GM12873 (cell line): ENCODE results near the gene RPUSD3.

Experiments used
- TF ChIP-seq, protein P1 (sequence below): IDR thresholded peaks from 2 replicates; pipeline ENCODE4 v1.5.1; 2012; ENCODE audit warnings: low read depth, mild to moderate bottlenecking, moderate library complexity, low read length, control low read depth; ENCODE audit not compliant: insufficient read depth; ENCODE audit errors: missing control alignments

Gene RPUSD3

GRCh38 chr3:9828801-9829755 lies 14.7 kb downstream of the RPUSD3 start:
- TF ChIP-seq, protein P1, sequence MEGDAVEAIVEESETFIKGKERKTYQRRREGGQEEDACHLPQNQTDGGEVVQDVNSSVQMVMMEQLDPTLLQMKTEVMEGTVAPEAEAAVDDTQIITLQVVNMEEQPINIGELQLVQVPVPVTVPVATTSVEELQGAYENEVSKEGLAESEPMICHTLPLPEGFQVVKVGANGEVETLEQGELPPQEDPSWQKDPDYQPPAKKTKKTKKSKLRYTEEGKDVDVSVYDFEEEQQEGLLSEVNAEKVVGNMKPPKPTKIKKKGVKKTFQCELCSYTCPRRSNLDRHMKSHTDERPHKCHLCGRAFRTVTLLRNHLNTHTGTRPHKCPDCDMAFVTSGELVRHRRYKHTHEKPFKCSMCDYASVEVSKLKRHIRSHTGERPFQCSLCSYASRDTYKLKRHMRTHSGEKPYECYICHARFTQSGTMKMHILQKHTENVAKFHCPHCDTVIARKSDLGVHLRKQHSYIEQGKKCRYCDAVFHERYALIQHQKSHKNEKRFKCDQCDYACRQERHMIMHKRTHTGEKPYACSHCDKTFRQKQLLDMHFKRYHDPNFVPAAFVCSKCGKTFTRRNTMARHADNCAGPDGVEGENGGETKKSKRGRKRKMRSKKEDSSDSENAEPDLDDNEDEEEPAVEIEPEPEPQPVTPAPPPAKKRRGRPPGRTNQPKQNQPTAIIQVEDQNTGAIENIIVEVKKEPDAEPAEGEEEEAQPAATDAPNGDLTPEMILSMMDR = no peak

- TF ChIP-seq, protein P1 = peak; percentile 51
Observed at GRCh38 chr3:9826815-9827573, 16.8 kb downstream of the RPUSD3 start.

DNA sequence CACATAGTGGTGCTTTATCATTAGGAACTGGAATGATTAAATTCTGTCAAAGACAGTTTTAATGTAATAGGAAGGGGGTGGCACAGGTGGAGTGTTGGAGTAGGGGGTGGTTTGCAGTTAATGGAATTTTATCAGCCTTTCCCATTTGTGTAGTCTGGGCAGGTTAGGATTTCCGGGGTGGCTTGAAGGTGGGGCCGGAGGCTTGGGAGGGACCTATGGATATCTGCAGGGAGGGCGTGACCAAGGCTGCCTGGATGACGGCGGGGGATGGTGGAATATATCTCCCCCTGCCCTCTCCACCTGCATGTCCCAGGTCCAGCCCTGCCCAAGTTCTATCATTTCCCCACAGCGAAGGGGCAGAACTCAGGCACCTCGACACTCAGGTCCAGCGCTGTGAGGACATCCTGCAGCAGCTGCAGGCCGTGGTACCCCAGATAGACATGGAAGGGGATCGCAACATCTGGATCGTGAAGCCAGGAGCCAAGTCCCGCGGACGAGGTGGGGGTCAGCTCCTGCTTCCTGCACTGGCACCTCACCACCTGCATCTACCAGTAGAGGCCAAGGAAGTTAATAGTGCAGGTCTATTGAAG lies 18.3 kb downstream of the RPUSD3 start:
- TF ChIP-seq, protein P1 = no peak

DNA sequence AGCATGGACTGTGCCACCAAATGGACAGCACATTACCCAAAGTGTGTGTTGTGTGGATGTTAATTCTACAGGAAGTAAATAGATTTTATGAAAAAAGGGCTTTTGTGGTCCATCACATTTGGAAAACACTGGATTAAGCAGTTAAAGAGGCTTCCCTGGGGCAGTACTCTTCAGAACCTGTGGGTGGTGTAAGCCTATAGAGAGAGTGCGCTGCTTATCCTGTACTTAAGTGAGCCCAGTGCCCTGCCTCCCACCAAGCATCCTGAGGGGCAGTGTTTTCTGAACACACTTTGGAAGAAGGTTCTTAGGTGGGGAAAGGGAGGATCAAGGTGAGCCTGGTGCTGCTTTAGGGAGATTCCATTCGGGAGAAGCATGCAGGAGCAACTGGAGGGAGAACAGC lies 22.9 kb downstream of the RPUSD3 start:
- TF ChIP-seq, protein P1 = peak; percentile 24

DNA sequence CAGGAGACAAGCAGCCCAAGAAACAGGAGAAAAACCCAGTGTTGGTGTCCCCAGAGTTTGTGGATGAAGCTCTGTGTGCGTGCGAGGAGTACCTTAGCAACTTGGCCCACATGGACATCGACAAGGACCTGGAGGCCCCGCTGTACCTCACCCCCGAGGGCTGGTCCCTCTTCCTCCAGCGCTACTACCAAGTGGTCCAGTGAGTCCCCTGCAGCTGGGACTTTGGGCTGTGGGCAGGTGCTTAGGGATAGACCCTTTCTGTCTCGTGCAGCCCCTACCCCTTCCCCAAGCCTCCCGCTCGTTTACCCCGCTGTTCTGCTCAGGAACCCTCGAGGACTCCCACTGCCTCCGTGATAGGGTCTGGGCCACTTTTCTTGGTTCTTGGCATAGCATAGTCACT lies 23.3 kb downstream of the RPUSD3 start:
- TF ChIP-seq, protein P1 = no peak

- TF ChIP-seq, protein P1 = no peak
Observed at GRCh38 chr3:9818666-9819335, 25.0 kb downstream of the RPUSD3 start.
